Mesendoderm (in vitro differentiated cells): ENCODE measurements around the gene BPIFB2.
A peak's percentile ranks its signal among the peaks of the same experiment; 100 is the strongest.

Source experiments
- DNase-seq: peaks from one replicate; pipeline ENCODE4 v3.0.0; 2013
- H2AK5ac ChIP-seq: 2 replicates; pipeline ENCODE4 v1.6.1; 2013; ENCODE audit warnings: low read length, inconsistent platforms
- H2BK120ac ChIP-seq: 2 replicates; pipeline ENCODE4 v1.6.1; 2013; ENCODE audit warnings: low read depth, mild to moderate bottlenecking, low read length, moderate library complexity, mixed read lengths
- H2BK15ac ChIP-seq: replicated peaks from 2 replicates; pipeline ENCODE4 v1.6.1; 2013; ENCODE audit warnings: low read depth, mild to moderate bottlenecking, moderate library complexity
- H2BK5ac ChIP-seq: 2 replicates; pipeline ENCODE4 v1.6.1; 2013; ENCODE audit warnings: low read length, inconsistent platforms
- H3K18ac ChIP-seq: 2 replicates; pipeline ENCODE4 v1.6.1; 2013; ENCODE audit warnings: mild to moderate bottlenecking, low read length, mixed read lengths
- H3K23ac ChIP-seq: one replicate; pipeline ENCODE4 v1.6.1; 2013; ENCODE audit warnings: low read length
- H3K27ac ChIP-seq: 2 replicates; pipeline ENCODE4 v1.5.1; 2013; ENCODE audit warnings: low read depth, mild to moderate bottlenecking, inconsistent platforms, low read length, moderate library complexity
- H3K27me3 ChIP-seq: 2 replicates; pipeline ENCODE4 v1.6.1; 2013; ENCODE audit warnings: low read length, control low read depth, mild to moderate bottlenecking, inconsistent platforms; ENCODE audit not compliant: insufficient read depth, poor library complexity
- H3K36me3 ChIP-seq: 2 replicates; pipeline ENCODE4 v1.6.1; 2013; ENCODE audit warnings: low read length, inconsistent platforms; ENCODE audit not compliant: control insufficient read depth, insufficient read depth
- H3K4ac ChIP-seq: one replicate; pipeline ENCODE4 v1.6.1; 2013; ENCODE audit warnings: low read depth, mild to moderate bottlenecking, low read length, moderate library complexity
- H3K4me1 ChIP-seq: 2 replicates; pipeline ENCODE4 v1.6.1; 2013; ENCODE audit warnings: low read depth, low read length, inconsistent platforms; ENCODE audit not compliant: control insufficient read depth
- H3K4me2 ChIP-seq: 2 replicates; pipeline ENCODE4 v1.6.1; 2013; ENCODE audit warnings: low read length
- H3K4me3 ChIP-seq: 2 replicates; pipeline ENCODE4 v1.5.1; 2013; ENCODE audit warnings: mild to moderate bottlenecking, low read length
- H3K56ac ChIP-seq: one replicate; pipeline ENCODE4 v1.6.1; 2013; ENCODE audit warnings: low read length
- H3K79me1 ChIP-seq: 2 replicates; pipeline ENCODE4 v1.6.1; 2013; ENCODE audit warnings: low read length, inconsistent platforms
- H3K79me2 ChIP-seq: 2 replicates; pipeline ENCODE4 v1.6.1; 2013; ENCODE audit warnings: mild to moderate bottlenecking, low read length; ENCODE audit not compliant: control insufficient read depth, insufficient read depth
- H3K9ac ChIP-seq: 2 replicates; pipeline ENCODE4 v1.6.1; 2013; ENCODE audit warnings: low read length, inconsistent platforms
- H4K5ac ChIP-seq: one replicate; pipeline ENCODE4 v1.6.1; 2013; ENCODE audit warnings: low read length
- H4K8ac ChIP-seq: one replicate; pipeline ENCODE4 v1.6.1; 2013; ENCODE audit warnings: low read depth, mild to moderate bottlenecking, control low read depth, low read length, moderate library complexity
- WGBS: extraction: QIAGEN DNeasy Blood & Tissue Kit; methylation state at CpG from one replicate; pipeline ENCODE4 v1.1.7; 2013; ENCODE audit warnings: low lambda C conversion rate, missing lambda C conversion rate; ENCODE audit not compliant: insufficient coverage; ENCODE audit errors: extremely low coverage; 5-methylcytosine and 5-hydroxymethylcytosine counted together

BPIFB2 gene

GRCh38 chr20:33021879-33022278 lies 14.4 kb downstream of the BPIFB2 start:
- no peak overlapping the region for H3K18ac ChIP-seq
- peak overlapping the region; percentile 9 for H2AK5ac ChIP-seq
- no peak overlapping the region for H4K5ac ChIP-seq
- H3K79me2 ChIP-seq = no peaks in the 10 kb centered on the region
- H2BK15ac ChIP-seq = no peak overlapping the region
- H2BK5ac ChIP-seq = no peak overlapping the region
- peaks cover 7% of the 10 kb centered on the region for H3K4me1 ChIP-seq
- DNase-seq = no peak
- no peaks in the 10 kb centered on the region for H3K79me1 ChIP-seq
- H3K27me3 ChIP-seq = no peaks in the 10 kb centered on the region
- no peaks in the 10 kb centered on the region for H3K36me3 ChIP-seq
- H3K4me2 ChIP-seq = no peak overlapping the region
- no peak overlapping the region for H3K56ac ChIP-seq
- WGBS = no CpG with 5 or more reads among the region's 3 CpGs
- no peak overlapping the region for H3K4ac ChIP-seq
- no peak overlapping the region for H3K4me3 ChIP-seq
- no peak overlapping the region for H3K27ac ChIP-seq
- H3K23ac ChIP-seq = no peak overlapping the region
- H4K8ac ChIP-seq = no peak overlapping the region
- H2BK120ac ChIP-seq = no peak overlapping the region
- H3K9ac ChIP-seq = no peak overlapping the region

DNA sequence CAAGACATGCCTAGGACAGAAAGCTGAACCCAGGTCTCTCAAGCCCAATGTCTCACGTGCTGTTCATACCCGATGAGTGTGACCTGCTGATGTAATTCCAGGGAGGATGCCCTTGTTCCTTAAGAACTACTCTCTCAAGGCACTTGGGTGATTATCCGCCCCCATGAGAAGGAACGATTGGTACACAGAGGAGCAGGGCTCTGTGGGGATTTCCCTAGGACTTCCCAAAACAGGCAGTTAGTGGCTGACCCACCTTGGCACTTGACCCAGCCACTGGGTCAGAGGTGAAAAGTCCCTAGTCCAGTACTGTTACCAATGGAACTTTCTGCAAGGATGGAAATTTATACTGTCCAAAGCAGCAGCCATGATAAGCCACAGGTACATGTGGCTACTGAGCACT lies 14.8 kb downstream of the BPIFB2 start:
- Histone ChIP-seq H3K23ac (no peak overlapping the region), H3K18ac (no peak overlapping the region), H2BK120ac (no peak overlapping the region), H2BK5ac (no peak overlapping the region), H3K36me3 (no peaks in the 10 kb centered on the region), H3K9ac (no peak overlapping the region), H2AK5ac (no peak overlapping the region), H3K4me3 (no peak overlapping the region), H3K4me1 (peaks cover 7% of the 10 kb centered on the region), H3K79me1 (no peaks in the 10 kb centered on the region), H3K79me2 (no peaks in the 10 kb centered on the region), H3K27ac (no peak overlapping the region), H2BK15ac (no peak overlapping the region), H3K4ac (no peak overlapping the region), H4K8ac (no peak overlapping the region), H3K4me2 (no peak overlapping the region), H3K27me3 (no peaks in the 10 kb centered on the region), H3K56ac (no peak overlapping the region), H4K5ac (no peak overlapping the region)
- DNase-seq = no peak
- WGBS = no CpG with 5 or more reads among the region's 4 CpGs

- H3K56ac ChIP-seq = no peak overlapping the region
- no peak overlapping the region for H3K4me2 ChIP-seq
- no peak overlapping the region for H3K9ac ChIP-seq
- no peak overlapping the region for H3K23ac ChIP-seq
- H4K8ac ChIP-seq = no peak overlapping the region
- no peaks in the 10 kb centered on the region for H3K27me3 ChIP-seq
- no peaks in the 10 kb centered on the region for H3K79me1 ChIP-seq
- H3K4ac ChIP-seq = no peak overlapping the region
- no peak overlapping the region for H3K4me3 ChIP-seq
- no peak overlapping the region for H3K18ac ChIP-seq
- no peak overlapping the region for H4K5ac ChIP-seq
- no CpG with 5 or more reads among the region's 7 CpGs for WGBS
- H2BK15ac ChIP-seq = no peak overlapping the region
- H3K36me3 ChIP-seq = no peaks in the 10 kb centered on the region
- H3K4me1 ChIP-seq = peaks cover 7% of the 10 kb centered on the region
- H3K27ac ChIP-seq = no peak overlapping the region
- H2BK5ac ChIP-seq = no peak overlapping the region
- H3K79me2 ChIP-seq = no peaks in the 10 kb centered on the region
- no peak overlapping the region for H2BK120ac ChIP-seq
- DNase-seq = no peak
- H2AK5ac ChIP-seq = no peak overlapping the region
Observed at GRCh38 chr20:33022694-33023438, 15.4 kb downstream of the BPIFB2 start.

DNA sequence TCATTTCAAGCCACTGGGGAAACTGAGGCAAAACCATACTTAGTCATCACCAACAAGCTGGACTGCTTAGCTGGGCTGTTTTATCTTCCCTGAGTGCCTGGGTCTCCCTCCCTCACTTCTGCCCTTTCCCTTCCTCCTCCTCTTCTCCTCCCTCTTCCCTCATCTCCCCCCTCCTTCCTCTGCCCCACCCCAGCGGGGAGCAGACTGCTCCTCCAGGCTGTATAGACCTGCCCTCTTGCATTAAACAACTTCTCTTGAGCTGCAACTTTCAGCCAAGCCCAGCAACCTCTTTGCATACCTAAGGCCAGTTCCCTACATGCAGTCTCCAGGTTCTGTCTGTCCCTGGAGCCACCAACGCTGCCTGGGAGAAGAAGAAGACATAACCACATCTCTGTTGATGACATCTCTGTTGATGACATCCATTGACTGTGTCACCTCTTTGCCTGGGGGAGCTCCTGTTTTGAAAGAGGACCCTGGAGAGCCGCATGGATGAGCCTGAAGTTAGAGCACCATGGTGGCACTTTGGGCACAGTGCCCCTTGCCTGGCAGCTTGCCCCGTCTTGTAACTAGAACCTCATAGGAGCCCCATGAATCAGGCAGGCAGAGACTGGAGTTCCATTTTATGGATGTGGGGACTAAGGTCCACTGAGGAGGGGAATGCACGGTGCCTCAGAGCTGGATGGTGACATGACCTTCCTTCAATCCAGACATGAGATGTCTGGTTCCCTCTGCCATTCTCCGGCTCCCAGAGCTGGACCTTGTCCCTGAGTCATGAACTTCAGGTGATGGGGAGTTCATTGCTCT lies 16.1 kb downstream of the BPIFB2 start:
- no peak overlapping the region for H4K8ac ChIP-seq
- H3K4me3 ChIP-seq = no peak overlapping the region
- no peak overlapping the region for H2AK5ac ChIP-seq
- no peak overlapping the region for H3K9ac ChIP-seq
- H2BK120ac ChIP-seq = no peak overlapping the region
- H3K4me1 ChIP-seq = peaks cover 7% of the 10 kb centered on the region
- WGBS = no CpG with 5 or more reads among the region's 6 CpGs
- H3K79me1 ChIP-seq = no peaks in the 10 kb centered on the region
- no peak overlapping the region for H3K18ac ChIP-seq
- H4K5ac ChIP-seq = no peak overlapping the region
- no peaks in the 10 kb centered on the region for H3K27me3 ChIP-seq
- H3K79me2 ChIP-seq = no peaks in the 10 kb centered on the region
- H3K4me2 ChIP-seq = no peak overlapping the region
- H3K56ac ChIP-seq = no peak overlapping the region
- no peak overlapping the region for H2BK15ac ChIP-seq
- H3K4ac ChIP-seq = no peak overlapping the region
- no peak for DNase-seq
- no peak overlapping the region for H2BK5ac ChIP-seq
- H3K36me3 ChIP-seq = no peaks in the 10 kb centered on the region
- H3K27ac ChIP-seq = no peak overlapping the region
- no peak overlapping the region for H3K23ac ChIP-seq

DNA sequence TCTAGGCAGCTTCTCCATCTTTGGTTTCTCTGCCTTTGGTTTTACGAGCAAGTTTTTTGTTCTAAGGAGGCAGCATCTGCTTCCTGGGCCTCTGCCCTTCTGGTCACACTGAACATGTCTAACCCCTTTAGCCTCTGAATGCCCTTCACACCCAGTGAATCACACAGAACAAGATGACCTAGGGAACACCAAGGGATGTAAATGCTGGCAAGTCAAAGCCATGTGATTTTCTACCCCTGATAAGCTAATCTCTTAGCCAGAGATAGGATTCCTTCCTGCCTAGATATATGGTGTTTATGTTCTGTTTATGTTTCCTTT lies 16.7 kb downstream of the BPIFB2 start:
- no peak overlapping the region for H3K18ac ChIP-seq
- no peak overlapping the region for H3K4me3 ChIP-seq
- H3K27me3 ChIP-seq = no peaks in the 10 kb centered on the region
- no peak overlapping the region for H3K23ac ChIP-seq
- no peak overlapping the region for H3K56ac ChIP-seq
- H4K8ac ChIP-seq = no peak overlapping the region
- no peaks in the 10 kb centered on the region for H3K79me2 ChIP-seq
- DNase-seq = no peak
- no peaks in the 10 kb centered on the region for H3K36me3 ChIP-seq
- H3K4me1 ChIP-seq = peaks cover 7% of the 10 kb centered on the region
- H2AK5ac ChIP-seq = no peak overlapping the region
- H3K79me1 ChIP-seq = no peaks in the 10 kb centered on the region
- no peak overlapping the region for H3K9ac ChIP-seq
- H3K4me2 ChIP-seq = no peak overlapping the region
- H4K5ac ChIP-seq = no peak overlapping the region
- H2BK5ac ChIP-seq = no peak overlapping the region
- H3K27ac ChIP-seq = no peak overlapping the region
- no CpG with 5 or more reads among the region's 1 CpG for WGBS
- no peak overlapping the region for H3K4ac ChIP-seq
- H2BK120ac ChIP-seq = no peak overlapping the region
- H2BK15ac ChIP-seq = no peak overlapping the region
